ENCODE measurements around the gene WFIKKN1.
"Not testable (repeated sequence)": the region's sequence is repeated elsewhere in the genome, so short reads cannot be mapped to it uniquely, and the experiment has no call there.

The WFIKKN1 gene

DNA sequence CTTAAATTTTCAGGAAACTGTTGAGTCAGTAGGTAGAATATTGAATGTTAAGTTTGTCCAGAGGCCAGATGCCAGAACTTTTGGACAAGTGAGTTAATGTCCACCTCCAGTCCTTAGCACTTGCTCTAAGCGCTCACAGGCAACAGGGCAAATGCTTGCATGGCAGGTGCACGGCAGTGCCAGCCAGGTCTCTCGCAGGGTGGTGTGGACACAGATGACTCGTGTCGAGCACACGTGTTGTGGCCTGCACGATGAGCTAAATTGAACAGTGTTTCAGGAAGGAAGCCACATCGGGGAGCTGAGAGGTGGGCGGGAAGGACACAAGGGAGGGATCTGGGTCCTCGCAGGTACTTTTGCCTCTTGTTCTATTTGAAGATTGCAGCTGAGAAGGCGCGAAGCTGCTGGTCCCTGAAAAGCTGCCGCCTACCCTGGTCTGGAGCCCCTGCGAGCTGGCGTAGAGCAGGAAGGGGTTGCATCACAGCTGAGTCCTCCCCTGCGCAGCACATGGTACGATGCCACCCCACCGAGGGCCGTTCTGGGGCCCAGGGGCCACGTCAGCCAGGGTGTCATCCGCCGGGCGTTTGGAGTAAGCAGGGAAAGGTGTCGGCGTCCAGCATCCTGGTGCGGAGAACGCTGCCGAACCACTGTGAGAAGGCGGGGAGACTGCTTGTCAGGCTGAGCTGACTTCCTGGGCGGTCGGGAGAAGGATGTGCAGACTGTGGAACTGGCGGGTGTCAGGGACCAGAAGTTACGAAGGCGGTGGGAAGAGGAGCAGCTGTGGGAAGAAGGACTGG, 34.6 kb upstream of the WFIKKN1 start:
- no peak for DNase-seq (ENCODE audit: low spot score)

DNA sequence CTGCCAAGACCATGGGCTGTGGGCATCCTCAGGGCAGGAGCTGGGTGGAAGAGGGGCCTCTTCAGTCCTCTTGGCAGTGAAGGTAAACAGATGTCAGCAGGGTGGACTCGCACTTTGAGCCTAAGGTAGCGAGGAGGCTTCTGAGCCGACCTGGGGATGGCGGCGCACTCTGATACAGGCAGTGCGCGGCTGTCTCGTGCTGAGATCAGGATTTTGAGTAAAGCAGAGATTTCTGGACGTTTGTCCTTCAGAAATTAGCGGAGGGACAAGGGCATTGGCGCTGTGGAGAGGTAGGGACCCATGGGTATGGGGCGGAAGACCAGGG, 34.1 kb upstream of the WFIKKN1 start:
- DNase-seq (ENCODE audit: low spot score) = no peak

DNA sequence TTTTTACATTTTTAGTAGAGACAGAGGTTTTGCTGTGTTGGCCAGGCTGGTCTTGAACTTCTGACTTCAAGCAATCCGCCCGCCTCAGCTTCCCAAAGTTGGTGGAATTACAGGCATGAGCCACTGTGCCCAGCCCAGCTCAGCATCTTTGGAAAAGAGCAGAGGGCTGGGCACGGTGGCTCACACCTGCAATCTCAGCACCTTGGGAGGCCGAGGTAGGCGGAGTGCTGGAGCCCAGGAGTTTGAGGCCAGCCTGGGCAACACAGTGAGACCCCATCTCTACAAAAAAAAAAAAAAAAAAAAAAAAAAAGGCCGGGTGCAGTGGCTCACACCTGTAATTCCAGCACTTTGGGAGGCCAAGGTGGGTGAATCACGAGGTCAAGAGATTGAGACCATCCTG, 33.1 kb upstream of the WFIKKN1 start:
- not testable (repeated sequence) for DNase-seq (ENCODE audit: low spot score)

DNA sequence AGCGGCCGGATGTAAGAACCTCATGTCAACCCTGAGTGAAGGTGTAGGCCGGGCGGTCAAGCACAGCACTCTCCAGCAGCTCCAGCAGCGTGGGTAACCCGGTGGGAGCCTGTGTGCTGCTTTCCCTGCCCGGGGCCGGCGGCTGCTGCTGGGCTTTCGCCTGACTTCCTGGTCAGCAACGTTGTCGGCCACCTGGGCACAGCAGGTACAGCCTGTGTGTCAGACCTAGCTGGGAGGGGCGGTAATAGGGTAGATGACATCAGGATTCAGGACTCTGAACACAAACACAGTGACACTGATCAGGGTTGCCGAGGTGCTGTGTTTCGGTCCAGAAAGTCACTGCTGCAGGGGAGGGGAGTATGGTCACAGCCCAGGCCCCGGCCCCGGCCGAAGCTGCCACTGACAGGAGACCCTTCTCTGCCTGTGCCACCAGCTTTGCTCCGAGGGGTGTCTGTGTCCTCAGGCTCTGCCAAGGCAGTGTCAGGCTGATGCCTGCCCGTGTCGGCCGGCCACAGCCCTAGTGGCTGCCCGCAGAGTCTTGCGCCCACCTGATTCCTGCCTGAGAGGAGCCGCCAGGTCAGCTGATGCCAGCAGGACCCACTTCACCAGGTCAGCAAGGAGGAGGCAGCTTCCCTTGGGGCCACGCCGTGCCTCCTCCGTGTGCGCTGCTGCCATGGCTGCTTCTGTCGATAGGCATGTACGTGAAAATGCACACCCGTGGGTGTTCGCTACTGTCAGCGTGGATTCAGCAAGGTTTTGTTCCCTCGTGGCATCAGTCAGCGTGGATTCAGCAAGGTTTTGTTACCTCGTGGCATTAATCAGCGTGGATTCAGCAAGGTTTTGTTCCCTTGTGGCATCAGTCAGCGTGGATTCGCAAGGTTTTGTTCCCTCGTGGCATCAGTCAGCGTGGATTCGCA, 31.7 kb upstream of the WFIKKN1 start:
- DNase-seq (ENCODE audit: low spot score) = no peak

DNA sequence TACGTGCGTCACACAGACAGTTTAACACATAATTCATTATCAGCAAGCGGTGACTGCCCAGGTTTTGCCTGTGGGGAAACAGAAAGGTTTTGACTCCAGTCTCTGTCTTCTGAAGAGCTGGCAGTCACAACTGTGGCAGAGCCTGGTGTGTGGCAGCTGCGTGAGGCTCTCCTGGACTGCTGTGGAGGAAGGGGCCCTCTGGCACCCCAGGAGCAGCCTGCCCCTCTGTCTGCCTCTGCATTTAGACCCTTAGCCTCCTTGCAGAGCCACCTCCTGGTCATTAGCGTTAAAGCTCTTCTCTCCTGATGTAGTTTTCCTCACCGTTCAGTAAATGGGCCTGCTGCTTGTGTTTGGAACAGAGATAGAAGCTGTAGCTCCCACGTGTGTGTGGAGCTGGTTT, 30.0 kb upstream of the WFIKKN1 start:
- DNase-seq (ENCODE audit: low spot score) = no peak

DNA sequence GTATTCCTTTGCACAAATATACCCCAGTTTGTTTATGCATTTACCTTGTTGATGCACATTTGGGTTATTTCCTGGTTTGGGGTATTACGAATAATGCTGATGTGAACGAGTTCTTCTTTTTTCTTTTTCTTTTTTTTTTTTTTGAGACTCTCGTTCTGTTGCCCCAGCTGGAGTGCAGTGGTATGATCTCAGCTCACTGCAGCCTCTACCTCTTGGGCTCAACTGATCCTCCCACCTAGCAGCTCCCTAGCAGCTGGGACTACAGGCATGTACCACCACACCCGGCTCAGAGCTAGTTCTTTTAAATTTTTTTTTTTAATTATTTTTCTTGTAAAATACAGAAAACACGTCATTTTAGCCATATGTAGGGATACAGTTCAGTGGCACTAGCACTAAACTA, 26.9 kb upstream of the WFIKKN1 start:
- DNase-seq (ENCODE audit: low spot score) = no peak

DNA sequence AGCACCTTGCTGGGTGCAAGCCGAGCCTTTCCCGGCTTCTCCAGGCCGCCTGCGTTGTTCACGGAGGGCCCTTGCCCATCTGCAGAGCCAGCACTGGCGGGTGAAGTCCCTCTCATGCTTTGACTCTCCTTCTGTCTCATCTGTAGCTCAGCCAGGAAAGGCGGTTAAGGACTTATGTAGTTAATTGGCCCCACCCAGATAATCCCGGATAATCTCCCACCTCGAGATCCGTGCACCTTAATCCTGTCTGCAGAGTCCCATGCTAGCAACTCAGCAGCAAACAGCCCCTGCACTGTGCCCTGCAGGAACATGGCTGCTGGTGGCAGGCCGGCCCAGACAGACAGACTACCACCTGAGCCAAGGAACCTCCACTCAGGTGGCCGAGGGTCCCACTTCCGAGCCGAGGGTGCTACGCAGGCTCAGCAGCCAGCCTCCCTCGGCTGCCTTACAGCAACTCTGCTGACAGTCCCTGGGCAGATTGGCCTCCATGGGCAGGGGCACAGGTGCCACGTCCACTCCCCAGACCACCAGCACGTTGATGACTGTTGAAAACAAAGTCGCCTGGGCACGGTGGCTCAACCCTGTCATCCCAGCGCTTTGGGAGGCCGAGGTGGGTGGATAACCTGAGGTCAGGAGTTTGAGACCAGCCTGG, 24.0 kb upstream of the WFIKKN1 start:
- DNase-seq (ENCODE audit: low spot score) = no peak

DNA sequence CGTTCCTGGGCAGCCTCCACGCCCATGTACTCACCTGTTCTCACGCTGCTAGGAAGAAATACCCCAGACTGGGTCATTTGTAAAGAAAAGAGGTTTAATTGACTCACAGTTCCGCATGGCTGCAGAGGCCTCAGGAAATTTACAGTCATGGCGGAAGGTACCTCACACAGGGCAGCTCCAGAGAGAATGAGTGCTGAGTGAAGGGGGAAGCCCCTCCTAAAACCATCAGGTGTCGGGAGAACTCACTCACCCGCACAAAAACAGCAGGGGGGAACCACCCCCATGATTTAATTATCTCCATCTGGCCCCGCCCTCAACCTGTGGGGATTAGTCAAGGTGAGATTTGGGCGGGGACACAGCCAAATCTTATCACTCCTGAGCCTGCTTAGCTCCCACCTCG, 22.8 kb upstream of the WFIKKN1 start:
- no peak for DNase-seq (ENCODE audit: low spot score)

DNA sequence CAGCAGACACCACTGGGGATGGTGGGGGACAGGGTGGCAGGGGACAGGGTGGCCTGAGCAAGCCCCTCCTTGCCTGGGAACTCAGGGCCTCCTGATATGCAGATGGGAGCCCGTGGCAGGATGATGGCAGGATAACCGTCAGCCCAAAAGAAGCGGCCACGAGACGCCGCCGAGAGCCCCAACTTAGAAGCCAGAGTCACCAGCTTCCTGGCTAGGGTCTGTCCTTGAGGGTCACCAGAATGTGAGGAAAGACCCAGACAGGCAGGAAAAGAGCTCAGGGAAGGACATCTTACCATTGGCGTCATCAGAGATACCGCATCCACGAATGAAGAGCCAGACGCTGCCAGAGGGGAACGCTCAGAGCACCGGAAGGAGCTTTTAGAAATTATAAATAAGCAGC, 21.5 kb upstream of the WFIKKN1 start:
- no peak for DNase-seq (ENCODE audit: low spot score)

DNA sequence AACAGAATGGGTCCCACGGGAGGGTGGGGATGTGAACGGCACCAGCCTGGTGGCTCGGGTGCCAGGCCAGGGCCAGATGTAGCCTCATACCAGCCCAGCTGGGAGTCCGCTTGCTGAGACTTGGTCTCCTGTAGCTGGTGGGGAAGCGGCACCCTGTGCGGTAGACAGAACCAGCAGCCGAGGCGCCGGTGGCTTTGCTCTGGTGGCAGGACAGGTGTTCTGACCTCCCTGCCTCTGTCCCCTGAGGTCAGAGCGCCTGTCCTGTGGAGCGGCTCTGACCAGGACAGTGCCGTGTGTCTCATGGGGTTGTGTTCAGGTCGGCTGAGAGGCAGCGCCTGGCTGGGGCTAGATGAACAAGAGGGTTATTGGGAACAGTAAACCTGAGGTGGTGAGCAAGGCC, 20.8 kb upstream of the WFIKKN1 start:
- no peak for DNase-seq (ENCODE audit: low spot score)

DNA sequence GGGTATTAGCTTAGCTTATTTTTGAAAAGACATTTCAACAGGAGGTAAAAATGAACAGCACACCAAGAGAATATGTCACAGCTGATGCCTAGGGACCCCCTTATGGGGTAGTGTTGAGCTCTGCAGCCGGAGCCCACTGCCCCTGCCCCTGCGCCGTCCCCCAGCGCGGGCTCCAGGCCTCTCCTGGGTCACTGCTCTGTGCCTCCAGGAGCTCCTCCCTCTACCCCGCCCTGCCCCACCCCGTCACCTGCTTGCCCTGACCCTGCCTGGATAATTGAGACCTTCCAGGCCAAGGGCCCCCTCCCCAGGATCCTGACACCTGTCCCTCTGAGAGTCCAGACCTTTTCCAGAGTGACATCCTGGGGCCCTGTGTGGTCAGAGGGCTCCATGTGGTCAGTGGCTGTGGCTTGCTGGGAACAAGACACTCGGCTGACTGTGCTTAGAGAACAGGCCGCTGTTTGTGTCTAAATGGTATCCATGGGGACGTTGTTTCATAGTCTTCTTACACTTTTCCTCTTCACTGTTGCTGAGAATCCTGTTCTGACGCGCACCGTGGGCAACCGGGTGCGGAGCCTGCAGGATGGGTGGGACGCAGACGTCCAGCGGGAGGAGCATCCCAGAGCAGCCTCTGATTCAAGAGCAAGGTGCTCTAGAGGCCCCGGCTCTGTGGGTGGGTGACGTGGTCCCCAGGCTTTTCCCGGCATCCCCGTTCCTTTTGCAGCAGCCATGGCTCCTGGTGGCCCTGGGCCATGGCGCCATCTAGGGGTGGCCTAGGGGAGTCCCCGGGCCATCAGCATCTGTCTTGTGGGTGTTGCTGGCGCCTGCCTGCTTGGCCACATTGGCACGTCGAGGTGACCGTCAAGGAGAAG, 20.0 kb upstream of the WFIKKN1 start:
- no peak for DNase-seq (ENCODE audit: low spot score)

DNA sequence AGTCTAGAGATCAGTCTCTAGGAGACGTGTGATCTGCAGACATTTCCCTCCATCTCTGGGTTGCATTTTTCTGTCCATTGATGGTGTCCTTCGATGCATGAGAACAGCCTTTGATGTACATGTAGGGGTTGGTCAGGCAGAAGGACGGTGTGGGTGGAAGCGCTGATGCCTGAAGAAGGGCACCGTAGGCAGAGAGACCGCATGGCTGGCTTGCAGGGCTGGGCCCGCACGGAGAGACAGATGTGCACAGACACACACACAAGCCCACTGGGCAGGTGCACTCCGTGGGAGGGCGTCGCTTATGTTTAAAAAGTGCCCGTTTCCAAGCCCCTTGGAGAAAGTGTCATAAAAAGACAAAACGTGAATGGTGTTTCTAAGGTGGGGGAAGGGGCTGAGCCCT, 15.7 kb upstream of the WFIKKN1 start:
- no peak for DNase-seq (ENCODE audit: low spot score)

DNA sequence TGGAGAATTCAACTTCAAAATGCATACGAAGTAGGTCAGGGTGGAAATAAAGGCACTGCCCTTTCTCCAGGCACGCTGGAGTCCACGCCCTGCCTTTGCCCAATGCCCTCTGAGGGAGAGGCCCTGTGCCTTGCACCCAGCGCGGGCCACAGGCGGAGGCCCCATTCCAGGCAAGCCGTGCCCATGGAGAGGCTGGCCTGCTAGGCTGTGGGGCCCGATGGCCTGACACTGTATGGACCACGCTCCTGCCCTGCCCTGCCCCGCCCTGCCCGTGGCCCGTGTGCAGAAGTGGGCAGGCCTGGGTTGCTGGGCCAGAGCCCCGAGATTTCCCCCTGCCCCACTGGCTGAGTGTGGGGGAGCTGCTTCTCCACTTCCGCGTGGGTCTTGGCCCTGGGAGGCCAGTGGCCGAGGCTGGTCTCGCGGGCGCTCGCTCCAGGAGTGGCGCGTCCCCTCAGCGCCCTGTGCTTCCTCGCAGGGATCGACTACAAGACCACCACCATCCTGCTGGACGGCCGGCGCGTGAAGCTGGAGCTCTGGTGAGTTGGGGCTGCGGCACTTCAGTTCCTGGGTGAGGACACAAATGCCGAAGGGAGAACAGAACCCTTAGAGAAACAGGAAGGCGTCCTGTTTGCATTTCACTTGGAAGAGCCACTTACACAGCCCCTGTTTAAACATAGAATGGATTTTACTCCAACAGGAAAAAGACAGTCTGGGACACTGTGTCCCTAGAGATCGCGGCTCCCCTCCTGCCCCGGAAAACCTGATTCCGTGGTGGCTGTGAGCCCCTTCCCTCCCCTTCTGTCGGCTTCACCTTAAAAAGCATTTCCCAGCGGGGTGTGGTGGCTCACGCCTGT, 13.8 kb upstream of the WFIKKN1 start:
- no peak for DNase-seq (ENCODE audit: low spot score)

DNA sequence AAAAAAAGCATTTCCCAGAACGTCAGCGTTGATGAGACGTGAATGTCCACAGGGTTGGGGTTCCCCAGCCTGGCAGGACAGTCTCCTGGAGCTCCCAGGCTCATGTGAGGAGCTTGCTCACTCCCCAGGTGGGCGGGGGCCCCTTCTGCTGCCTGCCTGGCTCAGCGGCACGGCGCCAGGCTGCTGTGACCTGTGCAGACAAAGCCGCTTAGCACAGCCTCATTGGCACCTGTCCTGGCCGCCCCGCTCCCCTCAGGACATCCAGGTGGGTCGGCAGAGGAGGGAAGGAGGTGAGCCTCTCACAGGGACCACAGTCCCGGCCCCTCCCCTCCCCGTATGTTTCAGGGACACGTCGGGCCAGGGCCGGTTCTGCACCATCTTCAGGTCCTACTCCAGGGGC, 12.9 kb upstream of the WFIKKN1 start:
- no peak for DNase-seq (ENCODE audit: low spot score)

DNA sequence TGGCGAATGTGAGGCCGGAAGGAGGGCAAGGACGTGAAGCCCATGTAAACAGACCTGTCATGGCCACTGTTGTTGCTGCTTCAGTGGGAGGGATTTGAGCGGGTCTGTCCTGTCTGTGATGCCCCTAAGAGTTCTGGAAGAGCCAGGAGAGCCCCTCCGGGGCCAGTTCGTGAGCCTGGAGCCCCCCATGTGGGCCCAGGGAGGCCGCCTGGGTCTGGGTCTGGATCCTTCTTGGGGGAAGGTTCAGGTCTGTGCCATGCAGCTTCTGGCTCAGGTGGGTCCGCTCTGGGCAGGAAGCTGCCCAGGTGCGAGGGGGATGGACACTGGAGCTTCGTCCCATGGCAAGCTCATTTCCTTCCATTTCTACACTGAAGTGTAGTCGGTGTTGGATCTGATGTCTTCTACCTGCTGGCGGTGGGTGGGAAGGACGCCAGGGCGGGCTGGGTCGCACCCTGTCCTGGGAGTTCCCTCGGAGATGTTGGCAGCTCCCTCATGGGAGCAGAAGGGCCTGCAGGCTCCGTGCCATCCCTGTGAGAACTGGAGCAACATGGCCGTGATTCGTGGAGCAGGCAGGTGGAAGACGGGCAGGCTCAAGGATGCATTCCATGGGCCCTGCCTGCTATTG, 11.2 kb upstream of the WFIKKN1 start:
- DNase-seq (ENCODE audit: low spot score) = no peak

DNA sequence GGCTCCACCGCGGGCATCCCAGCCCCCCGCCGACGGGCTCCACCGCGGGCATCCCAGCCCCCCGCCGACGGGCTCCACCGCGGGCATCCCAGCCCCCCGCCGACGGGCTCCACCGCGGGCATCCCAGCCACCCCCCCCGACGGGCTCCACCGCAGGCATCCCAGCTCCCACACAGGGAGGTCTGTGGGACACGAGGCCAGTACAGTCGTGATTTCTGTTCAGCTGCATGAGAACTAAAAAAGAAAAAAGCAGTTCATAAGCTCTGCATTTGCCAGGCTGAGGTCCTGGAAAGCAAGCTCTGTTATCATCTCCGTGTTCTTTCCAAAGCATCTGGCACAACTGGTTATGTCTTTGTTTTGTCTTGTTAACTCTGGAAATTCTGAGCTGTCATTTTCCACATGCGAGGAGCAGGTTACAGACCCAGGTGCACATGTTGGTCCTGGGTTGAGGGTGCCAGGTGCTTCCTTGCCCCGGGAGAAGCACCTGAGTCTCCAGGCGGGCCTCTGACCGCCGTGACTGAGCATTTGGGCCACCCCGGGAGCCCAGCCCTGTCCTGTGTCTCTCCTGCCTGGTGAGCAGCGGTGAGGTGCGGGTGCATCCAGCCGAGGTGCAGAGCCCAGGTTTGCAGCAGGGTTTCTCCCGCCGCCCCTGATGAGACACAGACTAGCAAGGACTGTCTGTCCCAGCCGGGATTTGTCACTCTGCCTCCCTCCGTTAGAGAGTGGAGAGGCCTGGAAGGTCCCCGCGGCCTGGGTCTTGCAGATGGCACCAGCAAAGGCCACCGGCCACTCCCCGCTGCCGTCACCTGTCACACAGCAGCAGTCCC, 9.9 kb upstream of the WFIKKN1 start:
- DNase-seq (ENCODE audit: low spot score) = no peak

DNA sequence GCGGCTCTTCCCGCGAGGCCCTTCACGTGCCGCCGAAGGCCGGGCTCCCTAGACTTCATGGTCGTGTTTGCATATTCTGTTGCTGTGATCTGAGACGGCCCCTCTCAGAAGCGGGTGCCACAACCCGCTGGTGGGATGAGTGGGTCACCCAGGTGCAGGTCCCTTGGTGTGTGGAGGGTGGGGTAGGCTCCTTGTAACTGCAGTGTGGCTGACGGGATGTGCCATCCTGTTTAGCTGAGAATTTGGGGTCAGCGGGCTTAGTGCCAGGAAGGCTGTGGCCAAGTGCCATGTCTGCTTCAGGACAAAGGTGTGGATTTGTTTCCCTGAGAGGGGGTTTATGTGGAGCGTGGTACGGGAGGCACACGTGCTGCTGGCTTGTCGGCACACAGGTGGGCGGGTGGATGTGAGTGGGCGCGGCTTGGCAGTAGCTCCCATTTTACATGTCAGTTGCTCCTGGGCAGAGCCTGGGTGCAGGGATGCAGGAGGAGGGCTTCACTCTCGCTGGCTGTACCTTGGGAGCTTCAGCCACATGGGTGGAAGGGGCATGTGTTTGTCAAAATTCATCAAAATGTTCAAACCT, 9.2 kb upstream of the WFIKKN1 start:
- no peak for DNase-seq (ENCODE audit: low spot score)

DNA sequence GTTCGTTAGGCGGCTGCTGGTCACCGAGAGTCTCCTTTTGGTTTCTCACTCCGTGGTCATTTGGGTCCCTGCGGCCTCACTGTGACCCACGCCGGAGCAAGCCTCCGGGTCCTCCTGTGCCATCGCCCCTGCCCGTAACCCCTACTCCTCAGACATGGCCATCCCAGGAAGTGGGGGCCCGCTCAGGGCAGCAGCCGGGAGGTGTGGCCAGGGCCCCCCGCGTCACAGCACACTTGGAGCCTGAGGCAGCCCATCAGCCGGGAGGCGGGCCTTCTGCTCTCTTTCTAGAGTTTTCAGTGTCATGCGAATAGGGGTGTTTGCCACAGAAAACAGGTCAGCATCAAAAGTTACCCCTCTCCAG, 7.9 kb upstream of the WFIKKN1 start:
- no peak for DNase-seq (ENCODE audit: low spot score)

DNA sequence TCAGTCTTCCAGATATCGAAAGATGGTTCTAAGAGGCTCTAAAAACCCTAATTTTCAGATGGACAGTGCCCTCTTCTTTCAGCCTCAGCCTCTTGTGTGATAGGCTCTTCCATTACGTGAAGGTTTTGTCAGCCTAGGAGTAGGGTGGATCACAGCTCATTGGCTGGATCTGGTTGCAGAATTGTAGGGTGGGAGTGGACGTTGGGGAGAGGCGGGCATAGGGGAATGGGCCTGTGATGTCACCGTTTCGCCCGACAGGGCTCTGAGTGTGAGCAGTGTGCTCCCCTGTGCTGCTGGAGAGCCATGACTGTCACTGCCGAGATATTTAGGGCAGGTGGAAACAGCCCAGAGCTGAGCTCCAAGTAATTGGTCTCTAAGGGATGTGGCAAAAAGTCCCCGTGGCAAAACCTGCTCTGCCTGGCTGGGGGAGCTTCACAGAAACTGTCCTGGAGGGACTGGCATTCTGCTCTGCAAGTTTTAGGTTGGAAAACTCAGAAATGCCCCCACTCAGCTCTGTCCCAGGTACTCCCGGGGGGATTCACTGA, 6.2 kb upstream of the WFIKKN1 start:
- DNase-seq (ENCODE audit: low spot score) = no peak

Data from LoVo (cell line).